Measurements from ENCODE around the gene HSD17B3.
A peak's percentile ranks its signal among the peaks of the same experiment; 100 is the strongest.

HSD17B3 gene

GRCh38 chr9:96305171-96305570 is 3.2 kb upstream of the HSD17B3 start:
- no peak overlapping the region for H3K4me3 ChIP-seq (ENCODE audit: low read length)
- DNase-seq (ENCODE audit: low read depth), result no peak
- TF ChIP-seq, protein P1, sequence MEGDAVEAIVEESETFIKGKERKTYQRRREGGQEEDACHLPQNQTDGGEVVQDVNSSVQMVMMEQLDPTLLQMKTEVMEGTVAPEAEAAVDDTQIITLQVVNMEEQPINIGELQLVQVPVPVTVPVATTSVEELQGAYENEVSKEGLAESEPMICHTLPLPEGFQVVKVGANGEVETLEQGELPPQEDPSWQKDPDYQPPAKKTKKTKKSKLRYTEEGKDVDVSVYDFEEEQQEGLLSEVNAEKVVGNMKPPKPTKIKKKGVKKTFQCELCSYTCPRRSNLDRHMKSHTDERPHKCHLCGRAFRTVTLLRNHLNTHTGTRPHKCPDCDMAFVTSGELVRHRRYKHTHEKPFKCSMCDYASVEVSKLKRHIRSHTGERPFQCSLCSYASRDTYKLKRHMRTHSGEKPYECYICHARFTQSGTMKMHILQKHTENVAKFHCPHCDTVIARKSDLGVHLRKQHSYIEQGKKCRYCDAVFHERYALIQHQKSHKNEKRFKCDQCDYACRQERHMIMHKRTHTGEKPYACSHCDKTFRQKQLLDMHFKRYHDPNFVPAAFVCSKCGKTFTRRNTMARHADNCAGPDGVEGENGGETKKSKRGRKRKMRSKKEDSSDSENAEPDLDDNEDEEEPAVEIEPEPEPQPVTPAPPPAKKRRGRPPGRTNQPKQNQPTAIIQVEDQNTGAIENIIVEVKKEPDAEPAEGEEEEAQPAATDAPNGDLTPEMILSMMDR (conservative IDR thresholded peaks at IDR 0.05; ENCODE audit: low read depth, low read length), result no peak

GRCh38 chr9:96304230-96304629 is 2.3 kb upstream of the HSD17B3 start:
- TF ChIP-seq, protein P1 (conservative IDR thresholded peaks at IDR 0.05; ENCODE audit: low read depth, low read length), result no peak
- no peak for DNase-seq (ENCODE audit: low read depth)
- H3K4me3 ChIP-seq (ENCODE audit: low read length), result no peak overlapping the region

- peak; percentile 20 for DNase-seq (ENCODE audit: low read depth)
- TF ChIP-seq, protein P1 (conservative IDR thresholded peaks at IDR 0.05; ENCODE audit: low read depth, low read length), result no peak
- H3K4me3 ChIP-seq (ENCODE audit: low read length), result no peak overlapping the region
These were observed 2.2 kb downstream of the HSD17B3 start for GRCh38 chr9:96299823-96300222.

- H3K4me3 ChIP-seq (ENCODE audit: low read length), result no peak overlapping the region
- DNase-seq (ENCODE audit: low read depth), result no peak
- TF ChIP-seq, protein P1 (conservative IDR thresholded peaks at IDR 0.05; ENCODE audit: low read depth, low read length), result no peak
These were observed 7.8 kb downstream of the HSD17B3 start for GRCh38 chr9:96294159-96294545.

DNA sequence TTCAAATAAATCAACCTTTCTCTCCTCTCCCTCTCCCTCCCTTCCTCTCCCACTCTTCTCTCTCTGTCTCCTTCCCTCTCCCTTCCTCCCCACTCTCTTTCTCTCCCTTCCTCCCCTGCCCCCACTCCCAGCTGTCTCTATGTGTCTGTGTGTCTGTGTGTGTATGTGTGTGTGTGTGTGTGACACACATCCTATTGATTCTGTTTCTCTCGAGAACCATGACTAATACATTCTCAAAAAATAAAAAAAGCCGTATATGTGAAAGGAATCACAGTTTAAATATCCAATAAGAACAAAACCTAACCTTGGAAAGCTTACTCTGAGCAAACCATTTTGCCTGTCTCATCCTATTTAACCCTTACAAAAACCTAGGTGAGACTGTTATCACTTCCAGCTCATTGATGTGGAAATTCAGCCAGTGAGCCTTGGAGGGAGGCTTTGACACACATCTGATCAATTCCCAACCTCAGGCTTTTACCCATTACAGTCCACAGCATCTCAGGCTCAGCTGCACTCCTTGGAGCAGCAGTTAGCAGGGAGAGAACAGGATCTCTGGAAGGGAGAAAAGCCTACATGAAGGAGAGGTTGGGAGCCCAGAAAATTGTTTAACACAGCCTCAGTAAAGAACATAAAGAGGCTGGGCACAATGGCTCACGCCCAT is 8.3 kb downstream of the HSD17B3 start:
- no peak overlapping the region for H3K4me3 ChIP-seq (ENCODE audit: low read length)
- no peak for DNase-seq (ENCODE audit: low read depth)
- TF ChIP-seq, protein P1 (conservative IDR thresholded peaks at IDR 0.05; ENCODE audit: low read depth, low read length), result no peak

DNA sequence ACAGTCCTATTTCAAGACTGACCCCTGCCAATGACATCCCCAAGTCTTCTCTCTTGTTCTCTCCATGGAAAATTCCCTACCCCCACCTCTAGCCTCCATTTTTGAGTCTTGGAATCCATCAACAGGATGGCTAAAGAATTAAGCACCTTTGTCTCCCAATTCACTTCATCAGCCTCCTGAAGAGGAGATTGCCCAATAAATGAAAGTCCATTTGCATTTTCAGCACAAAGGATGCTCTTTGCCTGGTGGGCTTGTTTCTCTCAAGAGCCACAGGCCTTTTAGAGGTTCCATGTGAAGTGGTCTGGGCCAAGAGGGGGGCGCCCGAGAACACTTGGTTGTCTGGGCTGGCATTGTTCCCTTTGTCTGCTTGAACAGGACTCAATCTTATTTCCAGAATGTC is 12.6 kb downstream of the HSD17B3 start:
- no peak for DNase-seq (ENCODE audit: low read depth)
- TF ChIP-seq, protein P1 (conservative IDR thresholded peaks at IDR 0.05; ENCODE audit: low read depth, low read length), result no peak
- H3K4me3 ChIP-seq (ENCODE audit: low read length), result no peak overlapping the region

- H3K4me3 ChIP-seq (ENCODE audit: low read length), result no peak overlapping the region
- TF ChIP-seq, protein P1 (conservative IDR thresholded peaks at IDR 0.05; ENCODE audit: low read depth, low read length), result no peak
- DNase-seq (ENCODE audit: low read depth), result no peak
These were observed 20.3 kb downstream of the HSD17B3 start for GRCh38 chr9:96281641-96282040.

Data from retinal pigment epithelial cell (primary cell).